GM06990 (cell line): ENCODE data around the gene IGSF9.

Experiments
- DNase-seq: peaks from one replicate; pipeline ENCODE4 v3.0.0-alpha.2; 2011; ENCODE audit not compliant: insufficient read length; ENCODE audit errors: extremely low read depth
- H3K27me3 ChIP-seq: replicated peaks from 2 replicates; pipeline ENCODE4 v1.6.0; 2011; ENCODE audit warnings: low read length; ENCODE audit not compliant: control insufficient read depth, insufficient read depth
- H3K36me3 ChIP-seq: 2 replicates; pipeline ENCODE4 v1.5.1; 2011; ENCODE audit warnings: low read length; ENCODE audit not compliant: control insufficient read depth, insufficient read depth
- H3K4me3 ChIP-seq: replicated peaks from 2 replicates; pipeline ENCODE4 v1.5.1; 2011; ENCODE audit warnings: low read depth, mild to moderate bottlenecking, control low read depth, low read length
- TF ChIP-seq, protein P1 (sequence below): IDR thresholded peaks from 2 replicates; pipeline ENCODE4 v1.5.1; 2011; ENCODE audit warnings: low read length, control low read depth, mild to moderate bottlenecking, inconsistent platforms; ENCODE audit not compliant: insufficient read depth, poor library complexity, severe bottlenecking

Gene IGSF9

GRCh38 chr1:159918352-159919200, 26.8 kb downstream of the IGSF9 start:
- H3K36me3 ChIP-seq, result peaks cover 29% of the 10 kb centered on the region
- H3K27me3 ChIP-seq, result no peaks in the 10 kb centered on the region
- no peak for DNase-seq
- H3K4me3 ChIP-seq, result no peak overlapping the region
- TF ChIP-seq, protein P1, sequence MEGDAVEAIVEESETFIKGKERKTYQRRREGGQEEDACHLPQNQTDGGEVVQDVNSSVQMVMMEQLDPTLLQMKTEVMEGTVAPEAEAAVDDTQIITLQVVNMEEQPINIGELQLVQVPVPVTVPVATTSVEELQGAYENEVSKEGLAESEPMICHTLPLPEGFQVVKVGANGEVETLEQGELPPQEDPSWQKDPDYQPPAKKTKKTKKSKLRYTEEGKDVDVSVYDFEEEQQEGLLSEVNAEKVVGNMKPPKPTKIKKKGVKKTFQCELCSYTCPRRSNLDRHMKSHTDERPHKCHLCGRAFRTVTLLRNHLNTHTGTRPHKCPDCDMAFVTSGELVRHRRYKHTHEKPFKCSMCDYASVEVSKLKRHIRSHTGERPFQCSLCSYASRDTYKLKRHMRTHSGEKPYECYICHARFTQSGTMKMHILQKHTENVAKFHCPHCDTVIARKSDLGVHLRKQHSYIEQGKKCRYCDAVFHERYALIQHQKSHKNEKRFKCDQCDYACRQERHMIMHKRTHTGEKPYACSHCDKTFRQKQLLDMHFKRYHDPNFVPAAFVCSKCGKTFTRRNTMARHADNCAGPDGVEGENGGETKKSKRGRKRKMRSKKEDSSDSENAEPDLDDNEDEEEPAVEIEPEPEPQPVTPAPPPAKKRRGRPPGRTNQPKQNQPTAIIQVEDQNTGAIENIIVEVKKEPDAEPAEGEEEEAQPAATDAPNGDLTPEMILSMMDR, result no peak

GRCh38 chr1:159917533-159918351, 27.7 kb downstream of the IGSF9 start:
- H3K36me3 ChIP-seq, result peaks cover 29% of the 10 kb centered on the region
- TF ChIP-seq, protein P1, result no peak
- DNase-seq, result no peak
- H3K4me3 ChIP-seq, result no peak overlapping the region
- H3K27me3 ChIP-seq, result no peaks in the 10 kb centered on the region

GRCh38 chr1:159916242-159917051, 29.0 kb downstream of the IGSF9 start:
- DNase-seq, result no peak
- TF ChIP-seq, protein P1, result no peak
- Histone ChIP-seq H3K36me3 (peaks cover 29% of the 10 kb centered on the region), H3K4me3 (no peak overlapping the region), H3K27me3 (no peaks in the 10 kb centered on the region)

DNA sequence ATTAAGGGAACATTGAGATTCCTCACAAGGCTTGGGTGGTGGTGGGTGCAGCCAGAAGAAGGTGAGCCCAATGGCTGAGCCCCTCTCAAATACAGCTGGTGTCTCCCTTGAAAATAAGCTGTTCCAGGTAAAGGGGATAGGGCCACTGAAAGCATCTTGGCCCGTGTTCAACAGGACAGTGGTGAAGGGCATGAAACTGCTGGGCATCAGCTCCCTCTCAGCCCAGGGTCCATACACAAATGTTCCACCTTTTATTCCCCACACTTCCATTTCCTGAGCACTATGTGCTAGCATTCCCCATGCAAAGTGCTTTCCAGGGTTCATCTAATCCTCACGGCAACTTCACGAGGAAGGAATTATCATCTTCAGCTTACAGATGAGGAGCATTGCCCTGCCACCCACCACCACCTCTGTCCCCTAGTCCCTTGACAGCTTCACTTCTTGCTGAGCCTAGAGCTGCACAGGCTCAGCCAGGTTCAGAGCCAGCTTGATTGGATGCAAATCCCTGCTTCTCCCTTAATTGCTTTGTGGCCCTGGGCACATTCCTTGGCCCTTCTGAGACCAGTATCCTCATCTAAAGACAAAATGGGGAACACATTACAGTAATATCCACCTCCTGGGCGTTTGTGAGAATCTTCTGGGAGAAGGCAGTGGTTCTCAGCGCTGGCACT, 29.7 kb downstream of the IGSF9 start:
- no peak for DNase-seq
- TF ChIP-seq, protein P1, result no peak
- peaks cover 29% of the 10 kb centered on the region for H3K36me3 ChIP-seq
- H3K4me3 ChIP-seq, result no peak overlapping the region
- H3K27me3 ChIP-seq, result no peaks in the 10 kb centered on the region
